Gastrocnemius medialis (tissue), 4 donors: Measurements from ENCODE around the gene TADA3. TPM values are rescaled to one million over a fixed set of nuclear protein-coding genes. Genes with fewer than 3 reads are reported as not detected.
A peak's percentile ranks its signal among the peaks of the same experiment; 100 is the strongest.

Experiments used
- ATAC-seq, 2 donors: fragments of 150-250 bp; one replicate each; pipeline ENCODE4 v1.9.1; 2016
- DNase-seq, 2 donors: peaks; one replicate each; pipeline ENCODE4 v3.0.0-alpha.2; 2019
- H3K27ac ChIP-seq, 4 donors: fragments of 200-600 bp; sonication (generic); 1 replicate in 1 of 4; 2 replicates in 3 of 4; pipeline ENCODE4 v1.5.1; 2016 to 2018; ENCODE audit warnings: mild to moderate bottlenecking in 2 of 4, moderate library complexity in 1 of 4
- H3K27me3 ChIP-seq, 3 donors: fragments of 200-600 bp; sonication (generic) in 2 of 3; 1 replicate in 1 of 3; 2 replicates in 2 of 3; pipeline versions ENCODE4 v1.5.1 to v1.6.0; 2016 to 2019; ENCODE audit warnings: mild to moderate bottlenecking in 1 of 3, moderate library complexity in 1 of 3
- H3K36me3 ChIP-seq, 2 donors: fragments of 200-600 bp; sonication (generic) in 1 of 2; one replicate each; pipeline ENCODE4 v1.5.1; 2017 to 2018
- H3K4me1 ChIP-seq, 2 donors: fragments of 200-600 bp; sonication (generic) in 1 of 2; one replicate each; pipeline ENCODE4 v1.5.1; 2016 to 2017; ENCODE audit warnings: mild to moderate bottlenecking in 2 of 2
- H3K4me3 ChIP-seq, 4 donors: fragments of 200-600 bp; sonication (generic) in 3 of 4; 1 replicate in 1 of 4; 2 replicates in 3 of 4; pipeline ENCODE4 v1.5.1; 2016 to 2019; ENCODE audit warnings: mild to moderate bottlenecking in 2 of 4
- H3K9me3 ChIP-seq, 3 donors: fragments of 200-600 bp; sonication (generic) in 2 of 3; 1 replicate in 1 of 3; 2 replicates in 2 of 3; pipeline ENCODE4 v1.5.1; 2016 to 2019
- POLR2A ChIP-seq, 2 donors: fragments of 450-650 bp; IDR thresholded peaks; one replicate each; pipeline ENCODE4 v1.6.1; 2017; ENCODE audit warnings: antibody characterized with exemption in 2 of 2, mild to moderate bottlenecking in 2 of 2, moderate library complexity in 2 of 2
- in situ Hi-C, 4 donors: fragments of 200-750 bp; cut with MboI; loops; one replicate each; pipeline versions ENCODE4 v1.15.0 to v1.8.0; 2017; ENCODE audit warnings: low sequenced_read_pairs in 4 of 4
- intact Hi-C: fragments of 100-400 bp; cut with DNase I; formaldehyde crosslinking; loops from one replicate; pipeline ENCODE4 v1.15.1; 2023; ENCODE audit warnings: low total_unique reads
- total RNA-seq, 4 donors: library from RNA; depleted of rRNA; stranded (reverse); fragments of >200 nt; gene quantifications; one replicate each; pipeline versions ENCODE4 v1.1.0 to v1.2.3, GENCODE V29; 2016
- TF ChIP-seq, protein P1 (sequence below), 5 experiments: fragments of 450-650 bp in 3 of 5; fragments of 200-600 bp in 2 of 5; sonication (generic) in 2 of 5; IDR thresholded peaks in 4 of 5; conservative IDR thresholded peaks in 1 of 5; 1 replicate in 4 of 5; 2 replicates in 1 of 5; pipeline ENCODE4 v1.5.1; 2016 to 2019; ENCODE audit warnings: antibody characterized with exemption in 5 of 5, mild to moderate bottlenecking in 3 of 5, moderate library complexity in 3 of 5

The TADA3 gene
- total RNA-seq, 4 donors from 2014 or later, result 58.1 to 83.5 (median 66.7) TPM

DNA sequence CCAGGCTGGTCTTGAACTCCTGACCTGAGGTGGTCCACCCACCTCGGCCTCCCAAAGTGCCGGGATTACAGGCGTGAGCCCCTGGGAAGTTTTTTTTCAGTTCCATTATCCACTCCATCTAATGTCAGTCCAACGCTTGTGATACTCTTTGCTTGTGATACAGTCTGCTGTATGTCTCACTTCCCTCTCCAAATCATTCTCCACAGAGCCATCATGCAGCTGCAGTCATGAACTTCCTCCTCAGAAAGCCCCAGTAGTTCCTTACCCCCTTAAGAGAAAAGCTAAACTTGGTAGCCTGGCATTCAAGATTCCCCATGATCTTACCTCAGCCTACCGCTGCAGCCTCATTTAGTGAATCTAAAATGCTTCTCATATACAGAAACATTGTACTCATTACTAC lies 2.9 kb upstream of the TADA3 start:
- Histone ChIP-seq H3K27me3 (no peaks in the 10 kb centered on the region), H3K4me3 (no peak overlapping the region), H3K9me3 (no peaks in the 10 kb centered on the region), H3K4me1 (peaks cover 20 to 27% of the 10 kb centered on the region in 2 donors), H3K36me3 (peaks cover 6 to 30% of the 10 kb centered on the region in 2 donors), H3K27ac (no peak overlapping the region)
- no peak for DNase-seq
- no peak for ATAC-seq
- in situ Hi-C loops (no loop called here), intact Hi-C loops (no loop called here)
- TF ChIP-seq POLR2A (IDR thresholded peaks at IDR 0.05), result no peak
- TF ChIP-seq, protein P1, sequence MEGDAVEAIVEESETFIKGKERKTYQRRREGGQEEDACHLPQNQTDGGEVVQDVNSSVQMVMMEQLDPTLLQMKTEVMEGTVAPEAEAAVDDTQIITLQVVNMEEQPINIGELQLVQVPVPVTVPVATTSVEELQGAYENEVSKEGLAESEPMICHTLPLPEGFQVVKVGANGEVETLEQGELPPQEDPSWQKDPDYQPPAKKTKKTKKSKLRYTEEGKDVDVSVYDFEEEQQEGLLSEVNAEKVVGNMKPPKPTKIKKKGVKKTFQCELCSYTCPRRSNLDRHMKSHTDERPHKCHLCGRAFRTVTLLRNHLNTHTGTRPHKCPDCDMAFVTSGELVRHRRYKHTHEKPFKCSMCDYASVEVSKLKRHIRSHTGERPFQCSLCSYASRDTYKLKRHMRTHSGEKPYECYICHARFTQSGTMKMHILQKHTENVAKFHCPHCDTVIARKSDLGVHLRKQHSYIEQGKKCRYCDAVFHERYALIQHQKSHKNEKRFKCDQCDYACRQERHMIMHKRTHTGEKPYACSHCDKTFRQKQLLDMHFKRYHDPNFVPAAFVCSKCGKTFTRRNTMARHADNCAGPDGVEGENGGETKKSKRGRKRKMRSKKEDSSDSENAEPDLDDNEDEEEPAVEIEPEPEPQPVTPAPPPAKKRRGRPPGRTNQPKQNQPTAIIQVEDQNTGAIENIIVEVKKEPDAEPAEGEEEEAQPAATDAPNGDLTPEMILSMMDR (IDR thresholded peaks at IDR 0.05 in 4 of 5, conservative IDR thresholded peaks at IDR 0.05 in 1 of 5), result no peak

DNA sequence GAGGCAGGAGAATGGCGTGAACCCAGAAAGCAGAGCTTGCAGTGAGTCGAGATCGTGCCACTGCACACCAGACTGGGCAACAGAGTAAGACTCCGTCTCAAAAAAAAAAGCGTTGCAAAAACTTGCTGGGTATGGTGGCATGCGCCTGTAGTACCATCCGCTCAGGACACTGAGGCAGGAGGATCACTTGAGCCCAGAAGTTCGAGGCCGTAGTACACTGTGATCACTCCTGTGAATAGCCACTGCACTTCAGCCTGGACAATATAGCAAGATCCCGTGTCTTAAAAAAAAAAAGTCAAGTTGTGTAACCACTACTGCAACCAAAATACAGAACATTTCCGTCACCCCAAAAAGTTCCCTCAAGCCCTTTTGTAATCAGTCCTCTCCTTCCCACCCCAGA lies 2.1 kb upstream of the TADA3 start:
- Histone ChIP-seq H3K9me3 (no peaks in the 10 kb centered on the region), H3K27ac (peak overlapping the region in 1 of 4 donors; percentile 93), H3K27me3 (no peaks in the 10 kb centered on the region), H3K36me3 (peaks cover 6 to 26% of the 10 kb centered on the region in 2 donors), H3K4me1 (peaks cover 20 to 27% of the 10 kb centered on the region in 2 donors), H3K4me3 (no peak overlapping the region)
- TF ChIP-seq, protein P1 (IDR thresholded peaks at IDR 0.05 in 4 of 5, conservative IDR thresholded peaks at IDR 0.05 in 1 of 5), result no peak
- TF ChIP-seq POLR2A (IDR thresholded peaks at IDR 0.05), result no peak
- DNase-seq (no peak), ATAC-seq (no peak)
- in situ Hi-C loops (no loop called here), intact Hi-C loops (no loop called here)

DNA sequence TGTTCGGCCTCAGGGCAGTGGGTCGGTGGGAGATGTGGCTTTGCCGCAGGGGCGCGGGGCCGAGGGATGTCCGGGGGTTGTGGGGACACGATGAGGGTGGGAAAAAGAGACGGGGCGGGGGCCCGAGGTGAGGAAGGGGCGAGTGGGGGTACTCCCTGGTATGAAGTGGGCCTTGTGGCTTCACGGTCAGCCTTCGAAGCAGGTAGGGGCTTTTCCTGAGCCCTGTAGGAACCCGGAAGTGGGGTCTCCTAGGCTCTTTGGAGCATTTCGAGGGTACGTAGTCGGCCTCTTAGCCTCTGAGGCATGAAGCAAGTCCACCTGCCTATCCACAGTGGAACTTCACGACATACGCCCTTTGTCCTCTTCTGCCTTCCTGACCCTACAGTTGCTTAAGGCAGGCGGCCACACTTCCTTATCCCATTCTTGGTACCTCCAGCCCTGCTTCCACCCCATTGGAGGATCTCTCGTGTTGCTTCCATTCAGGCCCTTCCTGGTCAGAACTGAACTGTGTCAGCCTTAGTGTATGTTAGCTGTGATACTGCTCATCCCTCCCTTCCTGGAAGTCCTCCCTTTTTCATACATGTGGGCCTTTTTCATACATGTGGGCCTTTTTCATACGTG lies 998 bp upstream of the TADA3 start:
- DNase-seq (no peak), ATAC-seq (peak; percentile 31 to 34)
- peaks cover 4 to 21% of the 10 kb centered on the region in 2 donors for H3K36me3 ChIP-seq
- TF ChIP-seq, protein P1 (IDR thresholded peaks at IDR 0.05 in 4 of 5, conservative IDR thresholded peaks at IDR 0.05 in 1 of 5), result no peak
- TF ChIP-seq POLR2A (IDR thresholded peaks at IDR 0.05), result no peak
- H3K4me3 ChIP-seq, result peak overlapping the region; percentile 89 to 99 (median 94)
- intact Hi-C loops (loop anchor here (2.0 kb wide), 1 partner anchor 144 kb away; the partner anchor contains the start of gene MTMR14), in situ Hi-C loops (no loop called here)
- H3K27me3 ChIP-seq, result no peaks in the 10 kb centered on the region
- H3K9me3 ChIP-seq, result no peaks in the 10 kb centered on the region
- peaks cover 20 to 27% of the 10 kb centered on the region in 2 donors for H3K4me1 ChIP-seq
- H3K27ac ChIP-seq, result peak overlapping the region; percentile 93 to 99 (median 98)

DNA sequence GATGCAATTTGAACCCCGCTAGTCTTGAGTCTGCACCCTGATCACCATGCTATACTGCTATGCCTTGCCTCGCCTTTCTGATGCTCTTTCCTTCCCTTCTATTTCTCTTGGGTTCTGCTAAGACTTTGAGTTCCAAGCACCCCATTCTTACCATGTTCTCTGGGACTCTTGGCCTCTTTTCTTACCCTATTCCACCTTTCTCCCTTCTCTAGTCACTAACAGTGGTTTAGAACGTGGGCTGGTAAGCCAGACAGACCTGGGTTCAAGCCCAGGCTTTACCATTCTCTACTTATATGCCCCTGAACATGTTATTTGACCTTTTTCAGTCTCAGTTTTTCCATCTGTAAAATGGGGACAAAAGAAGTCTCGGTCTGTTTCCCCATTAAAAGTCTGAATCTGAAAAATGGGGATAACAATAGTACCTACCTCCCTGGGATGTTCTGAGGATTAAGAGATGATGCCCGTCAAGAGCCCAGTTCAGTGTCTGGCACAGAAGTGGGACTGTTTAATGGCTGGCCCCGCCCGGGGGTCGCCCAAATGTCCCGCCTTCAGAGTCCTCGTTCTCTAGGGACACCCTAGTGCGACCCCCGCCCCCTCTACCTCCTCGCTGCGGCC lies 376 bp downstream of the TADA3 start:
- H3K27ac ChIP-seq, result peak overlapping the region; percentile 93 to 99 (median 98)
- no peaks in the 10 kb centered on the region for H3K9me3 ChIP-seq
- in situ Hi-C loops (no loop called here), intact Hi-C loops (loop anchor here (1.0 to 2.0 kb wide), 4 partner anchors 43 to 143 kb away; partner anchors contain the start of genes BRPF1, MTMR14, OGG1 and RPUSD3)
- H3K27me3 ChIP-seq, result no peaks in the 10 kb centered on the region
- H3K4me3 ChIP-seq, result peak overlapping the region; percentile 89 to 99 (median 94)
- DNase-seq, result no peak
- ATAC-seq, result peak in 1 of 2 donors; percentile 2
- H3K36me3 ChIP-seq, result peaks cover 0 to 14% of the 10 kb centered on the region in 2 donors
- H3K4me1 ChIP-seq, result peaks cover 20 to 24% of the 10 kb centered on the region in 2 donors
- TF ChIP-seq, protein P1 (IDR thresholded peaks at IDR 0.05 in 4 of 5, conservative IDR thresholded peaks at IDR 0.05 in 1 of 5), result no peak
- TF ChIP-seq POLR2A (IDR thresholded peaks at IDR 0.05), result no peak
